Endothelial cell of umbilical vein (primary cell): ENCODE results near the gene ETV6.

Experiments used
- EZH2 ChIP-seq: IDR thresholded peaks from 2 replicates; pipeline ENCODE4 v1.6.1; 2012; ENCODE audit warnings: borderline replicate concordance, low read depth, mild to moderate bottlenecking, moderate library complexity, low read length, inconsistent platforms; ENCODE audit not compliant: severe bottlenecking
- GATA2 ChIP-seq: IDR thresholded peaks from 2 replicates; pipeline ENCODE4 v1.7.0; 2011; ENCODE audit warnings: low read depth, mild to moderate bottlenecking, moderate library complexity, mixed read lengths, low read length; ENCODE audit not compliant: insufficient read length, insufficient read depth
- POLR2A ChIP-seq: IDR thresholded peaks from 2 replicates; pipeline ENCODE4 v1.6.1; 2012; ENCODE audit warnings: low read depth, mild to moderate bottlenecking, control low read depth, low read length
- TF ChIP-seq, protein P1 (sequence below), 2 donors: IDR thresholded peaks; 1 replicate in 1 of 2; 2 replicates in 1 of 2; pipeline ENCODE4 v1.5.1; 2011; ENCODE audit warnings: low read length in 2 of 2, mild to moderate bottlenecking in 2 of 2, moderate library complexity in 2 of 2, control low read depth in 1 of 2, inconsistent platforms in 1 of 2, low read depth in 1 of 2; ENCODE audit not compliant: insufficient read depth in 1 of 2; ENCODE audit errors: extremely low read depth in 1 of 2

DNA sequence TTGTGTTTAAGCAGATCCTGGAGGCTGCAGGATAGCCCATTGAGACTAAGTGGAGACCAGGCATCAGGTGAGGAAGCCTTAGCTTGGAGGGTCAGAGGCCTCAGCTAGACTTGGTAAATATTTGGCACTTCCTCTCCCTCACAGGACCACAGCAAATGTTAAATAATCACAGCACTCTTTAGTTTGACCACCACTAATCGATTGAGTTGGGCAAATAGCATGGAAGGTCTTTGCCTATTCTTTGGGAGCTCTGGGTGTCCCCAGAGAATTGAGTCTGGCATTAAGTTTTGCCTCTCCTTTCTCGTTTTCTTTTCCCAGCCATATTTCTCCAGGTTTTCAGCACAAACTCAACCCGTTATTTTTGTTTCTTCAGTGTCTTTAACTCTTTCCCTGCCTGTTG, 61.4 kb downstream of the ETV6 start:
- TF ChIP-seq, protein P1, sequence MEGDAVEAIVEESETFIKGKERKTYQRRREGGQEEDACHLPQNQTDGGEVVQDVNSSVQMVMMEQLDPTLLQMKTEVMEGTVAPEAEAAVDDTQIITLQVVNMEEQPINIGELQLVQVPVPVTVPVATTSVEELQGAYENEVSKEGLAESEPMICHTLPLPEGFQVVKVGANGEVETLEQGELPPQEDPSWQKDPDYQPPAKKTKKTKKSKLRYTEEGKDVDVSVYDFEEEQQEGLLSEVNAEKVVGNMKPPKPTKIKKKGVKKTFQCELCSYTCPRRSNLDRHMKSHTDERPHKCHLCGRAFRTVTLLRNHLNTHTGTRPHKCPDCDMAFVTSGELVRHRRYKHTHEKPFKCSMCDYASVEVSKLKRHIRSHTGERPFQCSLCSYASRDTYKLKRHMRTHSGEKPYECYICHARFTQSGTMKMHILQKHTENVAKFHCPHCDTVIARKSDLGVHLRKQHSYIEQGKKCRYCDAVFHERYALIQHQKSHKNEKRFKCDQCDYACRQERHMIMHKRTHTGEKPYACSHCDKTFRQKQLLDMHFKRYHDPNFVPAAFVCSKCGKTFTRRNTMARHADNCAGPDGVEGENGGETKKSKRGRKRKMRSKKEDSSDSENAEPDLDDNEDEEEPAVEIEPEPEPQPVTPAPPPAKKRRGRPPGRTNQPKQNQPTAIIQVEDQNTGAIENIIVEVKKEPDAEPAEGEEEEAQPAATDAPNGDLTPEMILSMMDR (IDR thresholded peaks at IDR 0.05; ENCODE audit: extremely low read depth in 1 of 2, insufficient read depth in 1 of 2, low read depth in 1 of 2, low read length in 2 of 2) = no peak
- TF ChIP-seq POLR2A (no peak), EZH2 (no peak), GATA2 (no peak)
